Measurements from ENCODE around the gene VPS72.

- TF ChIP-seq POLR2AphosphoS5 (IDR thresholded peaks at IDR 0.05; ENCODE audit: low read depth, low read length): no peak
- no peak for TF ChIP-seq TAF1 (IDR thresholded peaks at IDR 0.05; ENCODE audit: borderline replicate concordance, insufficient read depth, low read length)
- no peak for TF ChIP-seq FOXP2 (optimal IDR thresholded peaks at IDR 0.05; ENCODE audit: borderline replicate concordance, extremely low read depth, extremely low read length, insufficient read depth)
Observed at GRCh38 chr1:151165281-151165737, 24.7 kb downstream of the VPS72 start.

Data from PFSK-1 (cell line).